Activated T-cell treated with anti-CD3 and anti-CD28 coated beads, Interleukin-2, amount 50 U/mL, for 48 hours (primary cell): ENCODE results near the gene CFAP300.

ENCODE experiments used
- DNase-seq, 2 experiments: peaks; one replicate each; pipeline ENCODE4 v3.0.0-alpha.2; 2020

Gene CFAP300

DNA sequence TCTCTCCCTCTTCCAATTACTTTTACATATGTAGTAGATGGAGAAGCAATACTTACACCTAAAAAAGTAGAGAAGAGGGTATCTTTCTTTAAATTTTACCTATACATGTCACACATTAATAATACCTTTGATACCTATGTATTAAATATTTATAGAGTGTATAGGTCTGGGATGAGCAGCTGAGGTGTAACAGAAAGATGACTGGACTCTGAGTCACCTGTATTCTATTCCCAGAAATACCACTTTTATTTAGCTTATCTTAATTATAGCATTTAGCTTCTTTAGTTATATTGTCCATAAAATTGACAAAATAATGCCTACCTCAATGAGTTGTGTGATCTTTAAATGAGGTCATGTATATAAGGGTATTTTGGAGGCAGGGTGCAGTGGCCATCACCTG is 32.4 kb downstream of the CFAP300 start:
- no peak for DNase-seq

DNA sequence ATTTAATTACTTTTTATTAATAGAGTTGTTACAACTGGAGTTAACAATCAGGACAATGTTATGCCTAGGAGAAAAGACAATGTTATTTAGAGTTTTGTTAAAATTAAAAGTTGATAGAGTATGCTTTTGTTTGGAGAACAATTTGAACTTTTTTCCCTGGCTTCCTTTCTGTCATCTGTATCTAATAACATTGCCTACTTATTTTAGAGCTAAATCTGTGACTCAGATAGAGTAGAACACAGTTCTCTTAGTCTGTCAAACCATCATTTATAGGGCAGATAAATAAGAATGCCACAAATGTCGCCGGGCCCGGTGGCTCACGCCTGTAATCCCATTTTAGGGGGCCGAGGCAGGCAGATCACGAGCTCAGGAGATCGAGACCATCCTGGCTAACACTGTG is 34.1 kb downstream of the CFAP300 start:
- no peak for DNase-seq

DNA sequence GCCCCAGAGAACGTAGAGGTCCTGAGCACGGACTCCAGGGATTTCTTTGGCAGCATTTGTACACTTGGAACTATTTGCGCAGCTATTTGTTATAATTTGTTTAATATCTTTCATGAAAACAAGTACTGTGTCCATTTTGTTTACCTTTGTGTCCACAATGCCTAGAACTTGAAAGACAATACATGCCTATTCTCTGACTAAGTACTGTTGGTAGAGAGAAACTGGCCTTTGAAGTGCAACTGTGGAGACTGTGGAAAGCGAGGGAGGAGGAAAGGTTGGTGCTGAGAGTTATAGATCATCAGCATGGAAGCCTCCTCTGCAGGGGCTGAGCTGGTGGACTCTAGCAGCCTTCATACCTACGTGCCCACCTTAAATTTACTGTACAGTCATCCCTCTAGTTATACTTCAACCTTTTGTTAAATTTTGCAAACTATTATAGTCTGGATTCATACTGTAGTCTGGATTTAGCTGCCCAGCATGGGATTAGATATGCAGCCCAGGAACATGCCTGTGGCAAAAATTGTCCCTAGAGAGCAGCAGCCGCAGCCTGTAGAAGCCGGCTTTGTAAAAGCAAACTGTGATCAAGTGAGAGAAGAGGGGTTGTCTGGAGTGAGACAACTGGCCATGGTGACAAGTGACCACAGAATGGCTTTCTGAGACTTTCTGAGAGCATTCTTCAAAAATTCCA is 38.8 kb downstream of the CFAP300 start:
- no peak for DNase-seq

DNA sequence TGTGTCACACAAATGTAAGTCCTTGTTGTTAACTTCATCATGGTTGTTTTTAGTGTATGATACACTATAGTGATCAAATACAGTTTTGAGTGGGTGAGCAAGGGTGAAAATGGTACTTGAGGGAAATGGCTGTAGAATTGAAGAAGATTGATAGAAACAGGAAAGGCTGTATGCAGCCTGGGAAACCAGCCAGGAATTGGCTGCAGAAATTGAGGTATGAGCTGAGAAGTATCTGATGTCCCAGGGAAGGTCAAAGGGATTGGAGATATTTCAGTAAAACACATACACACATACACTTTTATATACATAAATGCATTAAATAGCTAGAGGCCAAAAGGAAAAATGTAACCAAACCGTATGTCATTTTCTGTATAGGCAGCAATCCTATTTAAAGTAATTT is 49.9 kb downstream of the CFAP300 start:
- no peak for DNase-seq

DNA sequence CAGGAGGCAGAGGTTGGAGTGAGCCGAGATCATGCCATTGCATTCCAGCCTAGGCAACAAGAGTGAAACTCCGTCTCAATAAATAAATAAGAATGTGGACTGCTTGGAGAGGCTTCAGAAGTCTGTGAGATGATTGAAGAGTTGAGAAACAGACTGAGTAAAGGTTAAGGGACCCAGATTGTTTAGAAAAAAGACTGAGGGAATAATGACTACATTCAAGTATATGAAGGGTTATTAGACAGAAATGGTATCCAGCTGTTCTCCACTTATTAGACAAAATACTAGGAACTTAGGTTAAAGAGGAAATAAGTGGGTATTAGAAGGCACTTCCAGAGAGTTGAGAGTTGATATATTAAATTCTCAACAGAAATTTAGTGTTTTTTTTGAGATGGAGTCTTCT is 52.5 kb downstream of the CFAP300 start:
- DNase-seq: no peak

DNA sequence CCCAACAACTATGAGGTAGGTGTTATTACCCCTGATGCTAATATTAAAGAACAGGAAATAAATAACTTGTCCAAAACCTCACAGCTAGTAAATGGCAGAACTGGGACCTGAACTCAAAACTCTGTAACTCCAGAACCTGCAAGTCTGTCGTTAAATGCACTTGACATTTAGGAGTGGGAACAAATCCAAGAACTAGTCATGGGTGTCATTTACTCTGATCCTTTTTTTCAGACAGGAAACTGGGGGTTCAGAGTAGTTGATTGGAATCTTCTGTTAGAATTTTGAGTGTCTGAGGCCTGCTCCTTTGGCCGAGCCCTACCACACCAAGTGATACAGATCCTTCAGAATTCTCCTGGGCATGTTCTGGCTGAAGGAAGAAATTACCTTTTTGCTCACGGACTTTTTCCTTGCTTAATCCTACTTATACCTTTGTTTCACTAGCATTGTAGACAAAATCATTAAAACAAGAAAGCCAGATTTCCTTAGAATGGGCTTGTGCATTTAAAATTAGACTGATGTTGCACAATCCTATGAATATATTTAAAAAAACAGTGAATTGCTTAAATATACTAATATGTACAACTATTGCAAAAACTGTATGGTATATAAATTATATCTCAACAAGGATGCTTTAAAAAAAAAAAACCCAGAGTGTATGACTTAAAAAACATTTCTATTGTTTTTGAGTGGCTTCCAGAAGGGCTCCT is 61.6 kb downstream of the CFAP300 start:
- DNase-seq: no peak

DNA sequence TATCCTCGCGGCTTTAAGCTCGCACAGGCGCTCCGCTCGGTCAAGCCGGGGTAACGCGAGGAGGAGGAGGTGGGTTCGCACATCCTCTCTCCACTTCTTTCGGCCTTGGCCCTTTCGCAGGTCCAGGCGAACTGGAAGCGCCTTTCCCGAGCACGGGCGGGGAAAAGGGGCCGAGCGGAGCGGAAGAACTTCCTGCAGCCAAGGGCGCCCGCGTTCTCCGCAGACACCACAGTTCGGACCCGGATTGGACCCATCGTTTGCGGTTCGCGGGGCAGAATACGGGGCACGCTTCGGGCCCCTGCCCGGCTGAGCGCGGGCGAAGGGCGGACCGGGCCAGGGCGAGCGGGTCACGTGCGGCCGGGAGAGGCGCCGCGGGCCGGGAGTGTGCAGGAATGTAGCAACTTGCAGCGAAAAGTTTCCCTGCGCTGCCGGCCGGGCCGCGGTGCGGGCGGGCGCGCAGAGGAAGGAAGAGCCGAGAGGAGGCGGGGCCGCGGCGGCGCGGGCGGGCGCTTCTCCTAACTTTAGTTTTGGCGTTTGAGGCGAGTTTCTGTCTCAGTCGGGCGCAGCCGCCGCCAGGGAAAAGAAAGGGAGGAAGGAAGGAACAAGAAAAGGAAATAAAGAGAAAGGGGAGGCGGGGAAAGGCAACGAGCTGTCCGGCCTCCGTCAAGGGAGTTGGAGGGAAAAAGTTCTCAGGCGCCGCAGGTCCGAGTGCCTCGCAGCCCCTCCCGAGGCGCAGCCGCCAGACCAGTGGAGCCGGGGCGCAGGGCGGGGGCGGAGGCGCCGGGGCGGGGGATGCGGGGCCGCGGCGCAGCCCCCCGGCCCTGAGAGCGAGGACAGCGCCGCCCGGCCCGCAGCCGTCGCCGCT is 62.9 kb downstream of the CFAP300 start, which contains the start of gene YAP1:
YAP1 (plus strand) TSS at position 552 of the 865 bp plus-strand sequence. CDS start 402 bp downstream, outside the sequence.
- DNase-seq: peak; percentile 76 to 80

DNA sequence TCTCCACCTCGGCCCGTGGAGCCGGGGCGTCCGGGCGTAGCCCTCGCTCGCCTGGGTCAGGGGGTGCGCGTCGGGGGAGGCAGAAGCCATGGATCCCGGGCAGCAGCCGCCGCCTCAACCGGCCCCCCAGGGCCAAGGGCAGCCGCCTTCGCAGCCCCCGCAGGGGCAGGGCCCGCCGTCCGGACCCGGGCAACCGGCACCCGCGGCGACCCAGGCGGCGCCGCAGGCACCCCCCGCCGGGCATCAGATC is 63.4 kb downstream of the CFAP300 start:
- peak in 1 of 2 experiments; percentile 21 for DNase-seq

DNA sequence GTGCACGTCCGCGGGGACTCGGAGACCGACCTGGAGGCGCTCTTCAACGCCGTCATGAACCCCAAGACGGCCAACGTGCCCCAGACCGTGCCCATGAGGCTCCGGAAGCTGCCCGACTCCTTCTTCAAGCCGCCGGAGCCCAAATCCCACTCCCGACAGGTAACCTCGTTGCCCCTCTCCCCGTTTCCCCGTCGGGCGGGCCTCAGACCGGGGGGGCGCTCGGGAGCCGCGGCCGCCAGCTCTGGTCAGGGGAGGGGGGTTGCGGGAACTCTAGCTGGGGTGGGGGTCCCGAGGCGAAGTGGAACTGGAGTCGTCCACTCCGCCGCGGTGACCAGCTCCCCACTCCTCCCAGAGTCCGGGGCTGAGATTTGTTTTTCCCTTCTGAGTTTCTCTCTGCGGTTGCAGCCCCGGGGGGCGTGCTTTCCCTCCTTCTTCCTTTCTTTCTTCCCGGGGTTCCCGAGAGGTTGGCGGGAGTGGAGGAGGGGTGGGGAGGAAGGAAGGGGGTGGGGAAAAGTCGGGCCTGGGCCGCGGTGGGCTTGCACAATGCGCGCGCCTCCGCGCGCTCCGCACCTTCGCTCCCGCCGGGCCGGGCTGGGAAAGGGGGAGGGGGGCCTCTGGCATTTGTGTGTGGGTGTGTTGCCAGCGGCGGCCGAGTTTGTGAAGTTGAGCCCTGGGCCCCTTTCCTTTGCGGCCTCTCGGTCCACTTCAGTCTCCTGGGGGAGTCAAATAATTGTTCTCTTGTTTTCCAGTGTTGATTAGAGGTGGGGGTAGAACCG is 64.0 kb downstream of the CFAP300 start:
- peak; percentile 25 to 44 for DNase-seq

DNA sequence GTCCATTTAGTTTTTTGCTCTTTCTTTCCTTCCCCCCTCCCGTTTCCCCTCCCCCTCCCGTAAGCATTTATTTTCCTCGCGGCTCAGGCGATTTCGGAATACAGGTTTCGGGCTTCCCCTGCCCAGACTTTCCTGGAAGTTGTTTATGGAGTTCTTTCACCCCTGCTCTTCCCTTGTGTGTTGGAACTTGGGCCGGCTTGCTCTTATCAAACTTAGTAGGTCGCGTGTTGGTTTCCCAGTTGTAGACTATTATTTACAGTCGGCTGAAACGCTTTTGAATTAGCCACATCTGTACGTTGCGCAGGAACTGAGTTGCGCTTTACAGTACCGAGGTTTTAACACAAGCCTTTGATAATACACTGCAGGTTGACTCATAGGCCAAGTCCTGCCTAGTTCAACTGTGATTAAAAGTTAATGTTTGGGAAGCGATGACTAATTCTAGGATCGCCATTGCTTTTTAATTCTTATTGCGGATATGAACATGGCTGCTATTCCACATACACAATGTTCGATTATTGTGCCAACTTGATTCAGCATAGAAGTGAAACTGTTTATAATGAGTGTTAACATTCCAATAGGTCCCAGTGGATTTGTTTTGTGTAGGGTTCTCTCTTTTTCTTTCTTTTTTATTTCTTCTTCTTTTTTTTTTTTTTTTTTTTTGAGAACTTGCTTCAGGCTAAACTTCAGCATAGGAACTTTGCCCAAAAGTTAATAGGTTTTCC is 64.7 kb downstream of the CFAP300 start:
- peak; percentile 17 to 24 for DNase-seq

DNA sequence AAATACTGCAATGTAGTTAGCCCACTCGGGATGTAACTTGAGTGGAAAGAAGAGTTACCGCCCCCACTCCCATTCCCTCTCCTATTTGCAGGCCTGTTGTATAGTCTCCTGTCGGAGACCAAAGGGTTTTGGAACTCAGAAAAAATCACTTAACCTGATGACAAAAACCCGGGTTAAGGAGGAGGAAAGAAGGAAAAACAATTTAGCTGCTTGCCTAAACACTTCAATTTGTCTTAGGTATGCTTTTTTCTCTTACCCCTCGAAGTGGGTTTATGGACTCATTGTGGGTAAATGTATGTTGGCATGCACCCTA is 65.2 kb downstream of the CFAP300 start:
- no peak for DNase-seq

DNA sequence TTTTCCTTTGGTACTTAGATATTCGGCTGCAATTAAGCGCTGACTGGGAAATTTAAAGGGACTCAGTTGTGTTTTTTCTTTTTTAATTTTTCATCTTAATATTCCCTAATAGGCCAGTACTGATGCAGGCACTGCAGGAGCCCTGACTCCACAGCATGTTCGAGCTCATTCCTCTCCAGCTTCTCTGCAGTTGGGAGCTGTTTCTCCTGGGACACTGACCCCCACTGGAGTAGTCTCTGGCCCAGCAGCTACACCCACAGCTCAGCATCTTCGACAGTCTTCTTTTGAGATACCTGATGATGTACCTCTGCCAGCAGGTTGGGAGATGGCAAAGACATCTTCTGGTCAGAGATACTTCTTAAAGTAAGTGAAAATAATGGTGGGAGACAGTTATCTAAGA is 66.8 kb downstream of the CFAP300 start:
- no peak for DNase-seq

DNA sequence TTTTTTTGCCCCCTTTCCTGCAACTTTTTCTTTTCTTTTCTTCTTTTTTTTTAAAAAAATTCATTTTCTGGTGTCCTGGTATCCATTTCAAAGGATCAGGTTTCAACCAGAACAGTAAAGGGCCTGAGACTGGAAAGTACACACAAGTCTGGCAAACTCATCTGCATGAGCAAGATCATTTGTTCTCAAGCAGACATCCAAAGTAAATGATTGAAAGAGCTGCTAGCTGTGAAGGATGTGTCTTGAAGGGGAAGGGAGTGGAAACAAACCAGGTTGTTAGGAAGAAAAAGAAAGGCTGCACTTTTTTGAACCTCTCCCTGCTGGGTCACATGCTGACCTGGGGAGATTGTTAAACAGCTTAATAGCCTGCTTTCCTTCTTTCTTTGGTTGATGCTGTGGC is 68.3 kb downstream of the CFAP300 start:
- no peak for DNase-seq

DNA sequence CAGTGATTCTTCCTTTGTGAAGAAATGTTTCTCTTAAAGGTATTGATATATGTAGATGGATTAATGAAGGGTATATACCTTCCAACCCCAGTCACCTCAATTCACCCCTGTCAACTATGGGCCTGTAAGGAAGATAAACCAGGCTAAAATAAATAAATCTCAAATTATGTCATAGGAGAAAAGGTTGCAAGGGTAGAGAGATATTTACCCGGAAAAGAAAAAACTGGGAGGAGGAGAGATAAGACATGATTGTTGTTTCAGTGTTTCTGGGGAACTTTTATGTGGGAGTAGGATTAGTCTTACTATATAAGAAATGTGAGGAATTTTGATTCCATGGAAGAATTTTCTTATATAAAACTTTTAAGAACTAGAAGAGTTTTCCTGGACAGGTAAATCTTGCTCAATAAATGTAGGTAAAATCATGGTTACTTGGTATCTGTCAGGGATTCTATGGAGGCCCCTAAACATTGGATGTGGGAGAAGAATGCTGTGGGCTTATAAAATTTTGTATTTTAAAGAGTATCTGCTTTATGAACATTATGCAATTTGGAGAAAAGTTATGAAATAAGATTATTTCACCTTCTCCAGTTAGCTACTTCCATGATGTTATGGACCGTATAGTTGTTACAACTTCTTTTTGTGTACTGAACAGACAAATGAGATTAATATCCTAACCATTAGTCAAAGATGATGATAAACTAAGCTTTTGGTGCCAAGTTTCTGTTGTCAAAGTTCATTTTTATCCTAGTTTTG is 69.4 kb downstream of the CFAP300 start:
- DNase-seq: no peak

DNA sequence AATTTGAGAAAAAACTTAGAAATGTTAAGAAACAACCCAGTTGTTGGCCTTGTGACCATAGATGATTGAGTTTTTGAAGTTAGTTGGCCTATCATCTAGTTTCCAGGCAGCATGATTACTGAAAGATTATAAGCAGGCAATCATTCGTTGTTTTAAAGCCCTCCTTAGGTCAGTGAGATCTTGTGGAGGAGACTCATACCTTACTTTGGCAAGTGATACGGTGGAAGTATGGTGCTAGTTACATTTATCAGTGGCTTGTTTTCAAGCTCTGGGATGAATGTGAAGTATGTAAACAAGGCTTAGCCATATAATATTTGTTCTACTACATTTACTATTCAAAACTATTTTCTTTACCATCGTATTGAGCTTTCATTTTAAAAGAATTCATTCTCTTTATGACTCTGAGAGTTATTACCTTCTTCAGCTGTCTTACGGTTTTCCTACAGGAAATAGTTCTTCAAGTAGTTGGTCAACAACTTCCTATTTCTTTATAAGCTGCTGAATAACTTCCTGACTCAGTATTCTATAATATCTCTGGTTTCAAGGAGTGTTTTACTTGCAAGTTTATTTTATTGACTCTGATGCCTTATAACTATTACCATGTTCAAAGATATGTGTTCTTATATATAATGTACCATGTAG is 70.4 kb downstream of the CFAP300 start:
- no peak for DNase-seq

DNA sequence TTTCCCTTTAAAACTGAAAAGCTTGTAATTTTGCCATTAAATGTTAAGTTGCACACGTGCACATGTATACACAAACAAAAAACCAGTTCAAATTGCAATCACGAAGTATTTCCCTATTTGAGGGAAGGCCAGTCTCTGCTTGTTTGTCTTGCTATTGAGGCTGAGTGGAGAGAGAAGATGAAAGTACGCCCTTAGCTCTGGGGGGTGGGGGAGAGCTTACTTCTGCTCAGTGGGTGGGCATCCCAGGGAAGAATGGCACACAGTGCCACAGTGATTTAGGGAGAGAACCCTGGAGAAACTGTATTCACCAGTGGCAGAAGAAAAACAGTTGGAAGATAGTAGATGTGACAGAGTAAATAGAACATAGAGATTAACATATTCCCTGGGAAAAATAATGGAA is 71.7 kb downstream of the CFAP300 start:
- no peak for DNase-seq

DNA sequence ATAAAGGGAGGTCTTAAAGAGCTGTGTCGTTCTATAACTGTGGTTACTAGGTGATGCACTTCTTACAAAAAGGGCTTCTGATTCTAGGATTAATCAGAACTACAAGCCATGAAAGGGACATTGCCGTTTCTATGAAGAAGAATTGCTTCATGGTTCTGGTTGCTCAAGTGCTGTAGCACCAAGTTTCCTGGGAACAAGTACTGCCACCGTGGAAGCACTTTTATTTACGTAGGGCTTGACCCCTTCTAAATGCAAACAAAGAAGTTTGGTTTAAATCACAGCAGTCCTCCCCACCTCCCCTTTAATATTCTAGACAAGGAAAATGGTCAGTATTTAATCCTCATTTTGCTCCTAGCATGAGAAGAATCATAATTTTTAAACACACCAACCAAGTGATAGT is 72.8 kb downstream of the CFAP300 start:
- no peak for DNase-seq

DNA sequence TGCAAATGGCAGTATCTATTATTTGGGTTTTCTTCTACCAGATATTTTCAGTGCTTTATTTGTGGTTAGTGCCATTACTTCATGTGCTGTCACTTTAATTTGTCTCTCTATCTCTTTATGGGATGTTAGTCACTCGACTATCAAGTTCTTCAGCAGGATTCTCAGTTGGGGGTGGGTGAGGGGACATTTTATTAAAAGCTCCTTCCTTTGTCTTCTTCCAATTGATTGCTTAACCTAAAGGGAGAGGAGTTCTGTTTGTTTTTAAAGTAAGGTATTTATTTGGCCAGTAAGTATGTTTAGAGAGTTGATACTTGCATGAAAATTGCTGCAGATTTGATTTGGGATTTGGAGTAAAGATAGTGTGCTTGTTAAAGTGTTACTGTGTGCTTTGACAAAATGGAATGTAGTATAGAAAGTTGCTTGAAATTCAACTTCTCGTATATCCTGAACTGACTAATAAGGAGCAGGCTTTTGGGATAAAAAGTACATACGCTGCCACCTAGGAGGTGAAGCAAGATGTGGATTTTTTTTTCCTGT is 73.3 kb downstream of the CFAP300 start:
- no peak for DNase-seq

DNA sequence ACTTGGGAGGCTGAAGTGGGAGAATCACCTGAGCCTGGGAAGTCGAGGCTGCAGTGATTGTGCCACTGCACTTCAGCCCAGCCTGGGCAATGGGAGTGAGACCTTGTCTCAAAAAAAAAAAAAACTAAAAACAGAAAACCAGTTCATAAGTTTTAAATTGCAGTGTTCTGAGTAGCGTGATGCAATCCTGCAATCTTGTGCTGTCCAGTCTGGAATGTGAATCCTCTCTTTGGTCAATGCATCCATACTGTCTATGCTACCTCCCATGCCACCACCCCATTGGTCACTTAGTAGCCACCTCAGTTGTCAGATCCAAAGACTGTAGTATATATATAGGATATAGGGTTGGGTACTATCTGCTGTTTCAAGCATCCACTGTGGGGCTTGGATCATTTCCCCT is 74.1 kb downstream of the CFAP300 start:
- DNase-seq: no peak
